Effector memory CD8-positive, alpha-beta T cell (primary cell): ENCODE results near the gene ALOX5.
"Not testable (repeated sequence)": the region's sequence is repeated elsewhere in the genome, so short reads cannot be mapped to it uniquely, and the experiment has no call there.

Experiments
- ATAC-seq: fragments of 150-1000 bp; cut with Tn5 transposase; replicated peaks from 2 replicates; pipeline ENCODE4 v1.10.0; 2021; ENCODE audit warnings: mild to moderate bottlenecking, moderate library complexity
- DNase-seq, 3 experiments: peaks; one replicate each; pipeline ENCODE4 v3.0.0; 2021
- H3K27ac Mint-ChIP-seq, 2 donors: one replicate each; pipeline ENCODE4 v1.8.0; 2022; ENCODE audit warnings: mild to moderate bottlenecking in 2 of 2, mixed read lengths in 2 of 2, moderate library complexity in 2 of 2
- H3K27me3 Mint-ChIP-seq, 2 donors: one replicate each; pipeline ENCODE4 v1.8.0; 2022; ENCODE audit warnings: mixed read lengths in 2 of 2
- H3K36me3 Mint-ChIP-seq: one replicate; pipeline ENCODE4 v1.8.0; 2022; ENCODE audit warnings: mild to moderate bottlenecking, moderate library complexity, mixed read lengths; ENCODE audit not compliant: insufficient read depth
- H3K4me1 Mint-ChIP-seq, 2 donors: one replicate each; pipeline ENCODE4 v1.8.0; 2022; ENCODE audit warnings: low read depth in 2 of 2, mixed read lengths in 2 of 2
- H3K4me3 Mint-ChIP-seq, 2 donors: one replicate each; pipeline ENCODE4 v1.8.0; 2022; ENCODE audit warnings: mild to moderate bottlenecking in 2 of 2, mixed read lengths in 2 of 2, moderate library complexity in 2 of 2
- H3K9me3 Mint-ChIP-seq, 2 donors: one replicate each; pipeline ENCODE4 v1.8.0; 2022; ENCODE audit warnings: mixed read lengths in 2 of 2
- total RNA-seq, 9 experiments: gene quantifications; one replicate each; lab custom pipeline; 2026; lab: John Stamatoyannopoulos, UW

The ALOX5 gene
- 0.06 to 22.9 (median 1.5) reads per million in 9 experiments for total RNA-seq

- Mint-ChIP-seq H3K4me3 (peak within 1 kb of the TSS; percentile 83 to 92), H3K27me3 (peaks cover 40 to 51% of the 10 kb centered on the region in 2 donors), H3K36me3 (no peaks in the 10 kb centered on the region), H3K9me3 (no peaks in the 10 kb centered on the region), H3K4me1 (peaks cover 10 to 13% of the 10 kb centered on the region in 2 donors), H3K27ac (peak within 1 kb of the TSS in 1 of 2 donors; percentile 25)
- no peak for DNase-seq
- peak; percentile 65 for ATAC-seq
Measured at GRCh38 chr10:45373576-45374349, at the start of gene ALOX5. TSS of gene ALOX5 (plus strand) at chr10:45374216. CDS start at chr10:45374280, 64 bp downstream.

- H3K27me3 Mint-ChIP-seq = peaks cover 23 to 36% of the 10 kb centered on the region in 2 donors
- H3K4me1 Mint-ChIP-seq = no peaks in the 10 kb centered on the region
- H3K9me3 Mint-ChIP-seq = peaks cover 0 to 2% of the 10 kb centered on the region in 2 donors
- no peaks in the 10 kb centered on the region for H3K36me3 Mint-ChIP-seq
- DNase-seq (no peak), ATAC-seq (no peak)
- no peak overlapping the region for H3K4me3 Mint-ChIP-seq
- H3K27ac Mint-ChIP-seq = no peak overlapping the region
Measured at GRCh38 chr10:45325116-45325515, 48.9 kb upstream of the ALOX5 start.

GRCh38 chr10:45326864-45327263, 47.2 kb upstream of the ALOX5 start:
- H3K27me3 Mint-ChIP-seq = peaks cover 27 to 37% of the 10 kb centered on the region in 2 donors
- ATAC-seq = not testable (repeated sequence)

GRCh38 chr10:45331824-45332223, 42.2 kb upstream of the ALOX5 start:
- not testable (repeated sequence) for H3K9me3 Mint-ChIP-seq, ATAC-seq, DNase-seq, H3K4me1 Mint-ChIP-seq, H3K4me3 Mint-ChIP-seq, H3K36me3 Mint-ChIP-seq, H3K27ac Mint-ChIP-seq
- H3K27me3 Mint-ChIP-seq = peaks cover 20 to 36% of the 10 kb centered on the region in 2 donors

More at GRCh38 chr10:45326864-45327263, 47.2 kb upstream of the ALOX5 start:
- H3K27ac Mint-ChIP-seq, H3K36me3 Mint-ChIP-seq, DNase-seq, H3K4me3 Mint-ChIP-seq, H3K9me3 Mint-ChIP-seq, H3K4me1 Mint-ChIP-seq: not testable (repeated sequence)

- ATAC-seq (no peak), DNase-seq (no peak)
- Mint-ChIP-seq H3K36me3 (no peaks in the 10 kb centered on the region), H3K27me3 (peaks cover 6 to 9% of the 10 kb centered on the region in 2 donors), H3K9me3 (no peaks in the 10 kb centered on the region), H3K4me1 (no peaks in the 10 kb centered on the region), H3K27ac (no peak overlapping the region), H3K4me3 (no peak overlapping the region)
Measured at GRCh38 chr10:45339894-45340293, 34.1 kb upstream of the ALOX5 start.

GRCh38 chr10:45340420-45340819, 33.6 kb upstream of the ALOX5 start:
- H3K4me3 Mint-ChIP-seq, DNase-seq, H3K36me3 Mint-ChIP-seq, H3K27me3 Mint-ChIP-seq, H3K27ac Mint-ChIP-seq, H3K9me3 Mint-ChIP-seq, ATAC-seq, H3K4me1 Mint-ChIP-seq: not testable (repeated sequence)

- peaks cover 0 to 11% of the 10 kb centered on the region in 2 donors for H3K27me3 Mint-ChIP-seq
- not testable (repeated sequence) for DNase-seq, H3K27ac Mint-ChIP-seq, H3K9me3 Mint-ChIP-seq, H3K4me3 Mint-ChIP-seq, H3K4me1 Mint-ChIP-seq, ATAC-seq, H3K36me3 Mint-ChIP-seq
Measured at GRCh38 chr10:45346652-45347335, 27.2 kb upstream of the ALOX5 start.

- H3K27me3 Mint-ChIP-seq = peaks cover 0 to 17% of the 10 kb centered on the region in 2 donors
- not testable (repeated sequence) for H3K27ac Mint-ChIP-seq, DNase-seq, H3K4me3 Mint-ChIP-seq, ATAC-seq, H3K4me1 Mint-ChIP-seq, H3K9me3 Mint-ChIP-seq, H3K36me3 Mint-ChIP-seq
Measured at GRCh38 chr10:45347464-45347863, 26.6 kb upstream of the ALOX5 start.

- not testable (repeated sequence) for H3K27ac Mint-ChIP-seq, ATAC-seq
Measured at GRCh38 chr10:45348196-45348765, 25.7 kb upstream of the ALOX5 start.

GRCh38 chr10:45353186-45353585, 20.8 kb upstream of the ALOX5 start:
- Mint-ChIP-seq H3K4me1 (no peaks in the 10 kb centered on the region), H3K27me3 (peaks cover 11 to 47% of the 10 kb centered on the region in 2 donors), H3K27ac (no peak overlapping the region), H3K36me3 (no peaks in the 10 kb centered on the region), H3K9me3 (no peaks in the 10 kb centered on the region), H3K4me3 (no peak overlapping the region)
- ATAC-seq = no peak
- no peak for DNase-seq

More at GRCh38 chr10:45348196-45348765, 25.7 kb upstream of the ALOX5 start:
- DNase-seq, H3K4me1 Mint-ChIP-seq, H3K9me3 Mint-ChIP-seq, H3K4me3 Mint-ChIP-seq, H3K36me3 Mint-ChIP-seq: not testable (repeated sequence)
- H3K27me3 Mint-ChIP-seq = peaks cover 0 to 21% of the 10 kb centered on the region in 2 donors

GRCh38 chr10:45354261-45354660, 19.8 kb upstream of the ALOX5 start:
- peaks cover 14 to 53% of the 10 kb centered on the region in 2 donors for H3K27me3 Mint-ChIP-seq
- no peak overlapping the region for H3K4me3 Mint-ChIP-seq
- DNase-seq = no peak
- ATAC-seq = no peak
- no peaks in the 10 kb centered on the region for H3K9me3 Mint-ChIP-seq
- no peak overlapping the region for H3K27ac Mint-ChIP-seq
- H3K36me3 Mint-ChIP-seq = no peaks in the 10 kb centered on the region
- H3K4me1 Mint-ChIP-seq = no peaks in the 10 kb centered on the region

GRCh38 chr10:45355494-45355893, 18.5 kb upstream of the ALOX5 start:
- Mint-ChIP-seq H3K27ac (no peak overlapping the region), H3K36me3 (no peaks in the 10 kb centered on the region)
- DNase-seq = no peak

GRCh38 chr10:45358961-45359360, 15.1 kb upstream of the ALOX5 start:
- H3K4me3 Mint-ChIP-seq, ATAC-seq, H3K9me3 Mint-ChIP-seq, H3K27ac Mint-ChIP-seq, H3K4me1 Mint-ChIP-seq, H3K36me3 Mint-ChIP-seq, DNase-seq: not testable (repeated sequence)
- H3K27me3 Mint-ChIP-seq = peaks cover 19 to 63% of the 10 kb centered on the region in 2 donors

More at GRCh38 chr10:45355494-45355893, 18.5 kb upstream of the ALOX5 start:
- no peaks in the 10 kb centered on the region for H3K9me3 Mint-ChIP-seq
- H3K4me3 Mint-ChIP-seq = no peak overlapping the region
- ATAC-seq = no peak
- peaks cover 0 to 1% of the 10 kb centered on the region in 2 donors for H3K4me1 Mint-ChIP-seq
- H3K27me3 Mint-ChIP-seq = peaks cover 14 to 64% of the 10 kb centered on the region in 2 donors
